Tibial artery (tissue), 4 donors: ENCODE results near the gene OPRL1.

Experiments
- DNase-seq, 2 donors: peaks; one replicate each; pipeline ENCODE4 v3.0.0-alpha.2; 2019
- H3K27ac ChIP-seq, 2 donors: fragments of 200-600 bp; sonication (generic) in 1 of 2; 1 replicate in 1 of 2; 2 replicates in 1 of 2; pipeline ENCODE4 v1.5.1; 2018 to 2019; ENCODE audit warnings: mild to moderate bottlenecking in 1 of 2
- H3K27me3 ChIP-seq, 2 donors: fragments of 200-600 bp; sonication (generic) in 1 of 2; one replicate each; pipeline versions ENCODE4 v1.5.1 to v1.6.0; 2016 to 2019
- H3K36me3 ChIP-seq, 3 donors: fragments of 200-600 bp; sonication (generic) in 2 of 3; one replicate each; pipeline ENCODE4 v1.5.1; 2016 to 2019; ENCODE audit warnings: mild to moderate bottlenecking in 2 of 3
- H3K4me1 ChIP-seq, 4 donors: fragments of 200-600 bp; sonication (generic) in 2 of 4; 1 replicate in 3 of 4; 2 replicates in 1 of 4; pipeline ENCODE4 v1.5.1; 2016 to 2019
- H3K4me3 ChIP-seq, 2 donors: fragments of 200-600 bp; sonication (generic) in 1 of 2; 1 replicate in 1 of 2; 2 replicates in 1 of 2; pipeline ENCODE4 v1.5.1; 2018 to 2019; ENCODE audit warnings: mild to moderate bottlenecking in 2 of 2
- H3K9me3 ChIP-seq, 3 donors: fragments of 200-600 bp; sonication (generic) in 1 of 3; one replicate each; pipeline ENCODE4 v1.5.1; 2016 to 2019
- intact Hi-C: fragments of 100-400 bp; cut with DNase I; formaldehyde crosslinking; loops from one replicate; pipeline ENCODE4 v1.15.0; 2023; ENCODE audit warnings: low total_unique reads
- TF ChIP-seq, protein P1 (sequence below), 2 experiments: fragments of 200-600 bp in 1 of 2; fragments of 450-650 bp in 1 of 2; IDR thresholded peaks; one replicate each; pipeline ENCODE4 v1.5.1; 2017 to 2019; ENCODE audit warnings: antibody characterized with exemption in 2 of 2, mild to moderate bottlenecking in 1 of 2, moderate library complexity in 1 of 2

Gene OPRL1

DNA sequence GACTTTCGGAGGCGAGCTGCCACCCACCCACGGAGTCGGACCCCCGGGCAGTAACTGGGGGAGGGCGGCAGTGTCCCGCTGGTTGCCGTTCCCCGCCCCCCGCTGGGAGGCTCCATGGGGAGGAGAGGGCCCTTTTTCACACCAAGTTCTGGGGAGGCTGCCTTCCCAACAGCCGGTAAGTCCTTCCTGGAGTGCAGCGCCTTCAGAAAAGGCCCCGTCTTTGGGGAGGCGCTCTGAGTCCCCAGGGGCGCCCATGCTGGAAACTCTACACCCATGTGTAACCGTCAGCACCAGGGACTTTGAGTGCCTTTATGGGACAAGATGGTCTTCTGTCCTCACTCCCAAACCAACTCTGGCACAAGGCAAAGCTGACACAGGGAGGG is 30.0 kb upstream of the OPRL1 start:
- H3K4me1 ChIP-seq: peaks cover 0 to 24% (median 14%) of the 10 kb centered on the region in 4 donors
- intact Hi-C loops: no loop called here
- no peaks in the 10 kb centered on the region for H3K36me3 ChIP-seq
- H3K9me3 ChIP-seq: no peaks in the 10 kb centered on the region
- no peak overlapping the region for H3K27ac ChIP-seq
- peaks cover 5 to 97% of the 10 kb centered on the region in 2 donors for H3K27me3 ChIP-seq
- DNase-seq: no peak
- TF ChIP-seq, protein P1, sequence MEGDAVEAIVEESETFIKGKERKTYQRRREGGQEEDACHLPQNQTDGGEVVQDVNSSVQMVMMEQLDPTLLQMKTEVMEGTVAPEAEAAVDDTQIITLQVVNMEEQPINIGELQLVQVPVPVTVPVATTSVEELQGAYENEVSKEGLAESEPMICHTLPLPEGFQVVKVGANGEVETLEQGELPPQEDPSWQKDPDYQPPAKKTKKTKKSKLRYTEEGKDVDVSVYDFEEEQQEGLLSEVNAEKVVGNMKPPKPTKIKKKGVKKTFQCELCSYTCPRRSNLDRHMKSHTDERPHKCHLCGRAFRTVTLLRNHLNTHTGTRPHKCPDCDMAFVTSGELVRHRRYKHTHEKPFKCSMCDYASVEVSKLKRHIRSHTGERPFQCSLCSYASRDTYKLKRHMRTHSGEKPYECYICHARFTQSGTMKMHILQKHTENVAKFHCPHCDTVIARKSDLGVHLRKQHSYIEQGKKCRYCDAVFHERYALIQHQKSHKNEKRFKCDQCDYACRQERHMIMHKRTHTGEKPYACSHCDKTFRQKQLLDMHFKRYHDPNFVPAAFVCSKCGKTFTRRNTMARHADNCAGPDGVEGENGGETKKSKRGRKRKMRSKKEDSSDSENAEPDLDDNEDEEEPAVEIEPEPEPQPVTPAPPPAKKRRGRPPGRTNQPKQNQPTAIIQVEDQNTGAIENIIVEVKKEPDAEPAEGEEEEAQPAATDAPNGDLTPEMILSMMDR (IDR thresholded peaks at IDR 0.05): no peak
- peak overlapping the region in 1 of 2 donors; percentile 39 for H3K4me3 ChIP-seq

- DNase-seq: no peak
- H3K9me3 ChIP-seq: no peaks in the 10 kb centered on the region
- peak overlapping the region in 1 of 2 donors; percentile 39 for H3K4me3 ChIP-seq
- no peaks in the 10 kb centered on the region for H3K36me3 ChIP-seq
- intact Hi-C loops: no loop called here
- peaks cover 0 to 24% (median 14%) of the 10 kb centered on the region in 4 donors for H3K4me1 ChIP-seq
- TF ChIP-seq, protein P1 (IDR thresholded peaks at IDR 0.05): no peak
- H3K27me3 ChIP-seq: peaks cover 5 to 97% of the 10 kb centered on the region in 2 donors
- peak overlapping the region in 1 of 2 donors; percentile 4 for H3K27ac ChIP-seq
Measured at GRCh38 chr20:64050261-64051032, 29.4 kb upstream of the OPRL1 start.

DNA sequence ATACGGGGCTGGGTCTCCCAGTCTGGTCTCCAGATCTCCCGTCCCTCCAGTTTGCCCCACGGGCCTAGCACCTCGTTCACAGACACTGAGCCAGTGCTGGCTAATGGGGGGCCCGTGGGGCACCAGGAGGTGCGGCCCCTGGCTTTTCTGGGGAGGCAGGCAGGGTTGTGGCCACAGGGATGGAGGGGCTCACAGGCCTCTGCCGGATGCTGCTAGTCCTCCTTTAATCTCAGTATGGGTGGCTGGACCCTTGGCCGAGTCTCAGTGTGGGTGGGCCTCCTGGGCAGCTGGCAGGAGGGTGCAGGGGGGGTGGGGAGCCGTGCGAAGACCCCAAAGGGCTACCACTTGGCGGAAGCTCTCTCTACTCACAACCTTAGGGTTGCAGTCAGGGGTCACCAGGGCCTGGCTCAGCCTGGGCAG is 28.8 kb upstream of the OPRL1 start:
- no peak for DNase-seq
- peaks cover 0 to 27% (median 14%) of the 10 kb centered on the region in 4 donors for H3K4me1 ChIP-seq
- H3K27ac ChIP-seq: peak overlapping the region in 1 of 2 donors; percentile 4
- no peaks in the 10 kb centered on the region for H3K36me3 ChIP-seq
- intact Hi-C loops: no loop called here
- H3K27me3 ChIP-seq: peaks cover 5 to 97% of the 10 kb centered on the region in 2 donors
- TF ChIP-seq, protein P1 (IDR thresholded peaks at IDR 0.05): no peak
- H3K9me3 ChIP-seq: no peaks in the 10 kb centered on the region
- no peak overlapping the region for H3K4me3 ChIP-seq

DNA sequence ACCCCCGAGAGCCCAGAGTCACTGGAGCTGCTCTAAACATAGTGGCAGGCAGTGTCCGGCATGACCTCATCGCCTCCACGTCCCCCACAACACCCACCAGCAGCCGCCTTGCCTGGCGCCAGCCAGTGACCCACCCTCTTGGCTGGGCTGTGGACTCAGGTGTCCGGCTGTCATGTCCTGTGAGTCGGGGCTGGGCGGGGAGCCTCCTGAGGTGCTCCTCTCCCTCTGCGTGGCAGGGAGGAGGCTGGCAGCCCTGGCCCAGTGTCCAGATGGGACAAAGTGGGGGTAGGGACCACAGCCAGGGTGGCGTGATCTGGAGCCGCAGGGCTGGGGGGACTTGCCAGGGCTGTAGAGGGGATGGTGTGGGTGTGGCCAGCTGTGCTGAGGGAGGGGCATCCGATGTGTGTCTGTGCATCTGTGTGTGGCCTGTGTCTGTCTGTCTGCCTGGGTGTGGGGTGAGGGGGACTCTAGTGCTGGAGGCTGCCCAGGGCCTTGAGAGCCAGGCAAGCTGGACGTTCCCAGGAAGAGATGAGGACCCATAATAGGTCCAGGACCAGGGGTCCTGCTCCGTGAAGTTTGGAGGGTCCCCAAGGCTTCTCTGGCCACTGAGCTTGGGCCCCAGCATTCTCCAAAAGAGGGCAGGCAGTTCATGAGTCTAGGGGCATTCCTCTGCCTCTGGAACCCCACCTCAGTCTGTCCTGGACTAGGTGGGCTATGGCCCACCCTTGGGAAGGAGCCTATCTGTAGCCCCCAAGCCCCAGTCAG is 28.1 kb upstream of the OPRL1 start:
- H3K27me3 ChIP-seq: peaks cover 5 to 97% of the 10 kb centered on the region in 2 donors
- intact Hi-C loops: no loop called here
- peak overlapping the region in 1 of 2 donors; percentile 6 for H3K27ac ChIP-seq
- no peak overlapping the region for H3K4me3 ChIP-seq
- TF ChIP-seq, protein P1 (IDR thresholded peaks at IDR 0.05): no peak
- no peaks in the 10 kb centered on the region for H3K36me3 ChIP-seq
- H3K4me1 ChIP-seq: peaks cover 0 to 30% (median 14%) of the 10 kb centered on the region in 4 donors
- peak; percentile 63 to 77 for DNase-seq
- H3K9me3 ChIP-seq: no peaks in the 10 kb centered on the region

GRCh38 chr20:64052326-64052722 is 27.6 kb upstream of the OPRL1 start:
- intact Hi-C loops: no loop called here
- peaks cover 0 to 30% (median 14%) of the 10 kb centered on the region in 4 donors for H3K4me1 ChIP-seq

More at GRCh38 chr20:64052326-64052722, 27.6 kb upstream of the OPRL1 start:
- no peak for DNase-seq
- TF ChIP-seq, protein P1 (IDR thresholded peaks at IDR 0.05): no peak
- Histone ChIP-seq H3K9me3 (no peaks in the 10 kb centered on the region), H3K4me3 (no peak overlapping the region), H3K27me3 (peaks cover 5 to 97% of the 10 kb centered on the region in 2 donors), H3K27ac (peak overlapping the region in 1 of 2 donors; percentile 6), H3K36me3 (no peaks in the 10 kb centered on the region)
